ENCODE data around the gene MCM10. TPM values are rescaled to one million over a fixed set of nuclear protein-coding genes. Genes with fewer than 3 reads are reported as not detected.

MCM10 gene
- total RNA-seq, 1 experiment from 2014 or later, result 51.6 TPM

DNA sequence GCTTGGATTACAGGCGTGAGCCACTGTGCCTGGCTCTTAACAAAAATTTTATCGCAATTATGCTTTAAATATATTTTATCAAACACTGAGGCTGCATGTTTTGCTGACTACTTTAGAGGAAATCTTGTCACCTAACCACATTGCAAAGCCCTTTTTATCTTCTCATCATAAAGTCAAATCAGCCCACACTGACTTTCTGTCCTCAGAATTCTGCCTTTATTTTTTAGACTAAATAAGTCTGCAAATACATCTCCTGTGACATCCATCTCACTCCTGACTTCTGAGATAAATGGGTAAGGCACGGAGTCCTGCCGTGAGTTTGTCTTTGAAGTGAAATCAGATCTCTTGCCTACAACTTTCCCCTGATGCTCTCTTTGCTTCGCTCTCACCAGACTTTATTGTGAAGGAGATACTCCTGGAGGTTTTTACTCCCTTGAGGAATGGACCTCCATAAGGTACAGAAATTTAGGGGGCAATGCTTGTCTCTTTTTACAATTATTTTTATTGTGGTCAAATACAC is 96.3 kb downstream of the MCM10 start:
- DNase-seq (ENCODE audit: low read depth), result no peak

Small RNA genes within 50 kb of the gene (small RNA-seq; reads per million reads assigned to genes)
- gene RNU6-6P, result not detected

Other genes starting within 250 kb of the MCM10 start
- gene CCDC3, start 159.8 kb upstream of the MCM10 start, total RNA-seq (2014; rRNA removed; shearing (Covaris generic)), result 0.17 and 0.48 TPM in 2 replicates
- gene OPTN, start 61.4 kb upstream of the MCM10 start, total RNA-seq (2014; rRNA removed; shearing (Covaris generic)), result 17.5 and 24.3 TPM in 2 replicates
- gene UCMA, start 72.8 kb downstream of the MCM10 start, total RNA-seq (2014; rRNA removed; shearing (Covaris generic)), result not detected in 2 replicates
- 6.3 and 10.9 TPM in 2 replicates for gene PHYH, start 138.5 kb downstream of the MCM10 start, total RNA-seq (2014; rRNA removed; shearing (Covaris generic))
- gene SEPHS1, start 186.7 kb downstream of the MCM10 start, total RNA-seq (2014; rRNA removed; shearing (Covaris generic)), result 48.7 and 68.3 TPM in 2 replicates